ENCODE data around the gene C5orf63. TPM values are rescaled to one million over a fixed set of nuclear protein-coding genes. Genes with fewer than 3 reads are reported as not detected.

Gene C5orf63
- total and polyA plus RNA-seq, 4 donors, result 2.1 to 6.4 (median 3.8) TPM

GRCh38 chr5:127092690-127093089, 19.4 kb upstream of the C5orf63 start:
- Histone ChIP-seq H3K4me1 (ENCODE audit: control insufficient read depth in 4 of 4, insufficient read depth in 4 of 4, low read length in 3 of 4) (no peaks in the 10 kb centered on the region), H3K9me3 (ENCODE audit: control insufficient read depth in 4 of 4, low read length in 3 of 4) (no peaks in the 10 kb centered on the region), H3K36me3 (ENCODE audit: control insufficient read depth in 4 of 4, insufficient read depth in 3 of 4, low read depth in 1 of 4, low read length in 3 of 4) (peaks cover 0 to 2% (median 0%) of the 10 kb centered on the region in 4 donors), H3K4me3 (ENCODE audit: low read depth in 1 of 3, low read length in 3 of 3) (no peak overlapping the region), H3K9ac (ENCODE audit: low read depth in 1 of 2, low read length in 2 of 2) (no peak overlapping the region), H3K27ac (ENCODE audit: low read depth in 1 of 2, low read length in 2 of 2) (no peak overlapping the region), H3K27me3 (ENCODE audit: control insufficient read depth in 4 of 4, insufficient read depth in 4 of 4, low read length in 3 of 4) (no peaks in the 10 kb centered on the region)
- DNase-seq (ENCODE audit: low spot score), result no peak
- TF ChIP-seq TAF1 (conservative IDR thresholded peaks at IDR 0.05) (no peak), NR2F2 (IDR thresholded peaks at IDR 0.05) (no peak), RXRA (IDR thresholded peaks at IDR 0.05) (no peak), FOXA2 (IDR thresholded peaks at IDR 0.05) (no peak), REST (IDR thresholded peaks at IDR 0.05) (no peak)
- WGBS, result 81% methylated on average over 3 of the region's 3 CpGs

GRCh38 chr5:127089191-127089590, 15.9 kb upstream of the C5orf63 start:
- no peaks in the 10 kb centered on the region for H3K27me3 ChIP-seq (ENCODE audit: control insufficient read depth in 4 of 4, insufficient read depth in 4 of 4, low read length in 3 of 4)
- H3K9me3 ChIP-seq (ENCODE audit: control insufficient read depth in 4 of 4, low read length in 3 of 4), result no peaks in the 10 kb centered on the region
- no peak overlapping the region for H3K27ac ChIP-seq (ENCODE audit: low read depth in 1 of 2, low read length in 2 of 2)
- H3K4me1 ChIP-seq (ENCODE audit: control insufficient read depth in 4 of 4, insufficient read depth in 4 of 4, low read length in 3 of 4), result no peaks in the 10 kb centered on the region
- DNase-seq (ENCODE audit: low spot score), result no peak
- H3K4me3 ChIP-seq (ENCODE audit: low read depth in 1 of 3, low read length in 3 of 3), result no peak overlapping the region
- peaks cover 0 to 2% (median 0%) of the 10 kb centered on the region in 4 donors for H3K36me3 ChIP-seq (ENCODE audit: control insufficient read depth in 4 of 4, insufficient read depth in 3 of 4, low read depth in 1 of 4, low read length in 3 of 4)
- TF ChIP-seq FOXA2 (IDR thresholded peaks at IDR 0.05) (no peak), CTCF (IDR thresholded peaks at IDR 0.05; ENCODE audit: low read depth, low read length, missing input control) (no peak), MAX (IDR thresholded peaks at IDR 0.05) (no peak), ZBTB33 (IDR thresholded peaks at IDR 0.05) (no peak), JUND (IDR thresholded peaks at IDR 0.05) (no peak), RAD21 (IDR thresholded peaks at IDR 0.05) (no peak)
- no peak overlapping the region for H3K9ac ChIP-seq (ENCODE audit: low read depth in 1 of 2, low read length in 2 of 2)

GRCh38 chr5:127088251-127088650, 14.9 kb upstream of the C5orf63 start:
- Histone ChIP-seq H3K9ac (ENCODE audit: low read depth in 1 of 2, low read length in 2 of 2) (no peak overlapping the region), H3K27ac (ENCODE audit: low read depth in 1 of 2, low read length in 2 of 2) (no peak overlapping the region), H3K36me3 (ENCODE audit: control insufficient read depth in 4 of 4, insufficient read depth in 3 of 4, low read depth in 1 of 4, low read length in 3 of 4) (peaks cover 0 to under 1% (median 0%) of the 10 kb centered on the region in 4 donors), H3K4me1 (ENCODE audit: control insufficient read depth in 4 of 4, insufficient read depth in 4 of 4, low read length in 3 of 4) (no peaks in the 10 kb centered on the region), H3K27me3 (ENCODE audit: control insufficient read depth in 4 of 4, insufficient read depth in 4 of 4, low read length in 3 of 4) (no peaks in the 10 kb centered on the region), H3K4me3 (ENCODE audit: low read depth in 1 of 3, low read length in 3 of 3) (no peak overlapping the region), H3K9me3 (ENCODE audit: control insufficient read depth in 4 of 4, low read length in 3 of 4) (no peaks in the 10 kb centered on the region)
- WGBS, result 41% methylated on average over 1 of the region's 1 CpG
- DNase-seq (ENCODE audit: low spot score), result no peak
- no peak for TF ChIP-seq FOXA2 (IDR thresholded peaks at IDR 0.05)
- no peak for TF ChIP-seq YY1 (IDR thresholded peaks at IDR 0.05)
- TF ChIP-seq ZBTB33 (IDR thresholded peaks at IDR 0.05), result no peak
- TF ChIP-seq EGR1 (IDR thresholded peaks at IDR 0.05; ENCODE audit: low read depth in 2 of 2), result no peak
- no peak for TF ChIP-seq TAF1 (conservative IDR thresholded peaks at IDR 0.05)
- no peak for TF ChIP-seq GABPA (IDR thresholded peaks at IDR 0.05 in 1 of 2, conservative IDR thresholded peaks at IDR 0.05 in 1 of 2)
- TF ChIP-seq REST (IDR thresholded peaks at IDR 0.05), result no peak
- TF ChIP-seq JUND (IDR thresholded peaks at IDR 0.05), result no peak
- TF ChIP-seq HNF4A (conservative IDR thresholded peaks at IDR 0.05), result no peak
- no peak for TF ChIP-seq RAD21 (IDR thresholded peaks at IDR 0.05)

Data from liver (tissue), 9 donors.